Kidney (tissue), 14 donors: ENCODE data around the gene ENOX1. TPM values are rescaled to one million over a fixed set of nuclear protein-coding genes. Genes with fewer than 3 reads are reported as not detected.
A peak's percentile ranks its signal among the peaks of the same experiment; 100 is the strongest.

Experiments used
- DNase-seq, 5 donors: peaks; one replicate each; pipeline ENCODE4 v3.0.0-alpha.2; 2013 to 2020
- FAIRE-seq: peaks from 2 replicates; lab custom pipeline; 2012; peaks lifted over from hg19 to GRCh38; lab: Jason Lieb, UNC
- H3K27ac ChIP-seq, 2 donors: one replicate each; pipeline ENCODE4 v1.7.0; 2013; ENCODE audit warnings: low read depth in 2 of 2, low read length in 2 of 2, inconsistent platforms in 1 of 2
- H3K27me3 ChIP-seq: one replicate; pipeline ENCODE4 v1.7.1; 2013; ENCODE audit warnings: low read length, inconsistent platforms; ENCODE audit not compliant: control insufficient read depth, insufficient read depth
- H3K36me3 ChIP-seq, 3 donors: one replicate each; pipeline versions ENCODE4 v1.7.0 to v1.7.1; 2013; ENCODE audit warnings: low read length in 3 of 3, control low read depth in 1 of 3, inconsistent platforms in 1 of 3; ENCODE audit not compliant: insufficient read depth in 3 of 3, control insufficient read depth in 2 of 3
- H3K4me1 ChIP-seq, 3 donors: one replicate each; pipeline versions ENCODE4 v1.7.0 to v1.7.1; 2013; ENCODE audit warnings: low read length in 3 of 3, inconsistent platforms in 1 of 3, low read depth in 1 of 3; ENCODE audit not compliant: control insufficient read depth in 2 of 3, insufficient read depth in 2 of 3
- H3K4me3 ChIP-seq, 3 donors: one replicate each; pipeline versions ENCODE4 v1.7.0 to v1.8.1; 2013; ENCODE audit warnings: low read length in 3 of 3, control low read depth in 1 of 3, inconsistent platforms in 1 of 3
- H3K9ac ChIP-seq, 3 donors: one replicate each; pipeline versions ENCODE4 v1.7.0 to v1.7.1; 2013; ENCODE audit warnings: low read length in 3 of 3, control low read depth in 1 of 3, inconsistent platforms in 1 of 3
- H3K9me3 ChIP-seq, 3 donors: one replicate each; pipeline versions ENCODE4 v1.7.0 to v1.7.1; 2013; ENCODE audit warnings: low read length in 3 of 3, control low read depth in 1 of 3, inconsistent platforms in 1 of 3; ENCODE audit not compliant: control insufficient read depth in 2 of 3, insufficient read depth in 1 of 3
- intact Hi-C: fragments of 100-400 bp; cut with DNase I; formaldehyde crosslinking; loops from one replicate; pipeline ENCODE4 v1.11.1; 2022
- polyA plus RNA-seq: library from polyadenylated mRNA; stranded (reverse); fragments of 350-450 nt; fragmentation: Illumina TruSeq; extraction: RNeasy Lipid Tissue Mini Kit (QIAGEN cat#74804); gene quantifications from one replicate; pipeline ENCODE4 v1.2.3, GENCODE V29; 2014; ENCODE audit warnings: low read depth, low replicate concordance; ENCODE audit not compliant: insufficient read depth
- total RNA-seq: library from RNA; stranded (reverse); fragmentation: NEBNext Ultra II Directional; extraction: Animal tissue kit (Norgen Biotek cat#: 25700); gene quantifications from one replicate; pipeline ENCODE4 v1.2.1, GENCODE V29; 2021
- TF ChIP-seq, protein P1 (sequence below): IDR thresholded peaks from 3 replicates; pipeline ENCODE4 v1.5.1; 2012; ENCODE audit warnings: mild to moderate bottlenecking, moderate library complexity, borderline replicate concordance; ENCODE audit not compliant: insufficient read depth; ENCODE audit errors: extremely low read depth
- donor health status: control.
- donor health status: control.
- donor health status: control.
- donor health status: control.
- donor health status: control.
- donor health status: DM: yes; HTN: yes; CAD: no.
- donor health status: Normal renal cell carcinoma (clear cell type).

The ENOX1 gene
- total and polyA plus RNA-seq, 2 donors from 2014 or later = 4.9 to 6.8 TPM

DNA sequence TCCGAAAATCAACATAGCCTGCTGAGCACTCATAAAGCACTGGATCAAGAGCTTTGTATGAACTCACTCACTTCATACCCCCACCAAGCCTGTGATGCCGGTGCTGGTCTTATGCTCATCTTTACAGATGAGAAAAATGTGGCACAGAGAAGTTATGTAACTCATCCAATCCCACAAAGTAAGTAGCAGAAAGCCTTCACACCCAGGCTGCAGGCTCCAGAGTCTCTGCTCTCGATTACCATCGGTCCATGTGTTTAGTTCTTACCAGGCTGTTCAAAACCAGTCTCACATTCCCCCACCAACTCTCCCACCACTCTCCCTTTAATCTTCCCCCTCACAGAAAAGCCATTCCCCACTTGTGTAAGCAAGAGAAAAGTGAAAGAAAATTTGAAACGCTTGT lies 487.4 kb downstream of the ENOX1 start:
- no peak overlapping the region for H3K27ac ChIP-seq
- FAIRE-seq (no peak), DNase-seq (no peak)
- H3K36me3 ChIP-seq = no peaks in the 10 kb centered on the region
- no peak overlapping the region for H3K4me3 ChIP-seq
- H3K27me3 ChIP-seq = no peaks in the 10 kb centered on the region
- TF ChIP-seq, protein P1, sequence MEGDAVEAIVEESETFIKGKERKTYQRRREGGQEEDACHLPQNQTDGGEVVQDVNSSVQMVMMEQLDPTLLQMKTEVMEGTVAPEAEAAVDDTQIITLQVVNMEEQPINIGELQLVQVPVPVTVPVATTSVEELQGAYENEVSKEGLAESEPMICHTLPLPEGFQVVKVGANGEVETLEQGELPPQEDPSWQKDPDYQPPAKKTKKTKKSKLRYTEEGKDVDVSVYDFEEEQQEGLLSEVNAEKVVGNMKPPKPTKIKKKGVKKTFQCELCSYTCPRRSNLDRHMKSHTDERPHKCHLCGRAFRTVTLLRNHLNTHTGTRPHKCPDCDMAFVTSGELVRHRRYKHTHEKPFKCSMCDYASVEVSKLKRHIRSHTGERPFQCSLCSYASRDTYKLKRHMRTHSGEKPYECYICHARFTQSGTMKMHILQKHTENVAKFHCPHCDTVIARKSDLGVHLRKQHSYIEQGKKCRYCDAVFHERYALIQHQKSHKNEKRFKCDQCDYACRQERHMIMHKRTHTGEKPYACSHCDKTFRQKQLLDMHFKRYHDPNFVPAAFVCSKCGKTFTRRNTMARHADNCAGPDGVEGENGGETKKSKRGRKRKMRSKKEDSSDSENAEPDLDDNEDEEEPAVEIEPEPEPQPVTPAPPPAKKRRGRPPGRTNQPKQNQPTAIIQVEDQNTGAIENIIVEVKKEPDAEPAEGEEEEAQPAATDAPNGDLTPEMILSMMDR = no peak
- intact Hi-C loops = no loop called here
- H3K9ac ChIP-seq = no peak overlapping the region
- no peaks in the 10 kb centered on the region for H3K9me3 ChIP-seq
- H3K4me1 ChIP-seq = peaks cover 0 to 3% (median 0%) of the 10 kb centered on the region in 3 donors

DNA sequence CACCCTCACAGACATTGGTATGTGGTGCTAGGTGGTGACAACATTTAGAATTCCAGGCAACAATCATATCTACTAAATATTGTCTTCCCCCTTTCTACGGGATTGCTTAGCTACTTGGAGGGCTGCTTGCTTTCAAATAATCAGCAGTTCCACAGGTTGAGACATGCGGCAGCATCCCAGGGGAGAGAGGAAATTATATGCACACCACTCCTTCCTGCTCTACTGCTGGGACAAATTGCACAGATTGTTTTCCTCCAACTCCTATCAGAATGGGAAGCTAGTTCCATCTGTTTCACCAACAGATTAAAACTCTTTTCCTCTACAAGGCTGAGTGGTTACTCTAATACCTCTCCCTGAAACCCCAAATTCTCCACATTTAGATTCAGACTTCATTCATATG lies 488.0 kb downstream of the ENOX1 start:
- TF ChIP-seq, protein P1 = no peak
- Histone ChIP-seq H3K27ac (no peak overlapping the region), H3K4me1 (peaks cover 0 to 3% (median 0%) of the 10 kb centered on the region in 3 donors), H3K36me3 (no peaks in the 10 kb centered on the region), H3K4me3 (no peak overlapping the region), H3K9me3 (no peaks in the 10 kb centered on the region), H3K27me3 (no peaks in the 10 kb centered on the region), H3K9ac (no peak overlapping the region)
- no peak for FAIRE-seq
- DNase-seq = peak in 1 of 5 donors; percentile 39
- intact Hi-C loops = no loop called here

DNA sequence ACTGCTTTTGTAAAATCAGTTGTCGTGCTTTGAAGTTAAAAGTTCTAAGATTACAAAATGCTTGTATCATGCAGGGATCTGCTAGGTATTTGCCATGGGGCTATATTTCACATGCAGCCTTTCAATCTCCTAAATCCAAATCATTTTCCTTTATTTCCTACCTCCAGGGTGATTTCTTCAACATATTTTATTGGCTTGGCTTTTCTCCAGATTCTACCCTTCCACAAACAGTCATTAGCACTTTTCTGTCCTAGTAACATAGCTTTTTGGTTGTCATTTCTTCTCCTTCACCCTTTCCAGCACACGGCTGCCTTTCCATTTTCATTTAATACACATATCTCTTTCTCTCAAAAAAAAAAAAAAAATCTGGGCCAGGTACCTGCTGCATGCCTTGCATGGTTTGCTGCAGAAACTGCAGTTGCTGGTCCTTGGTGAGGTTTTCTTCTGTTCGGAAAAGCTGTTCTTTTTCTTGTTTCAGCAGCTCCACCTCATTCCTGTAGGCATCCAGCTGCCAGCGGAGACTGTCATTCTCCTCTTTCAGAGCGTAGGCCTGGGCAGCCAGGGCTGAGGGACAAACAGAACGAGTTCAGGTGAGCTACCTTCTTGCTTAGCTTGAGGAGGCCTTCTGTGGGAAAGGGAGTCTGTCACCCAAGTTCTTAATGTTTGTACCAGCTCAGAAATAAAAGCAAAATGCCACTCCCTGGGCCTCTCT lies 488.6 kb downstream of the ENOX1 start:
- intact Hi-C loops = no loop called here
- Histone ChIP-seq H3K9ac (no peak overlapping the region), H3K27ac (no peak overlapping the region), H3K36me3 (no peaks in the 10 kb centered on the region), H3K27me3 (no peaks in the 10 kb centered on the region), H3K4me3 (no peak overlapping the region), H3K4me1 (peaks cover 0 to under 1% (median 0%) of the 10 kb centered on the region in 3 donors), H3K9me3 (no peaks in the 10 kb centered on the region)
- DNase-seq = no peak
- TF ChIP-seq, protein P1 = no peak
- FAIRE-seq = no peak
